NCI-H2029 treated with DMSO at 0.1 percent for 48 hours (cell line): ENCODE measurements around the gene CUX1.
"Not testable (repeated sequence)": the region's sequence is repeated elsewhere in the genome, so short reads cannot be mapped to it uniquely, and the experiment has no call there.

Source experiments
- DNase-seq: peaks from one replicate; lab custom pipeline; 2025; lab: John Stamatoyannopoulos, UW

The CUX1 gene

GRCh38 chr7:101869901-101870290 lies 52.5 kb downstream of the CUX1 start:
- no peak for DNase-seq

DNA sequence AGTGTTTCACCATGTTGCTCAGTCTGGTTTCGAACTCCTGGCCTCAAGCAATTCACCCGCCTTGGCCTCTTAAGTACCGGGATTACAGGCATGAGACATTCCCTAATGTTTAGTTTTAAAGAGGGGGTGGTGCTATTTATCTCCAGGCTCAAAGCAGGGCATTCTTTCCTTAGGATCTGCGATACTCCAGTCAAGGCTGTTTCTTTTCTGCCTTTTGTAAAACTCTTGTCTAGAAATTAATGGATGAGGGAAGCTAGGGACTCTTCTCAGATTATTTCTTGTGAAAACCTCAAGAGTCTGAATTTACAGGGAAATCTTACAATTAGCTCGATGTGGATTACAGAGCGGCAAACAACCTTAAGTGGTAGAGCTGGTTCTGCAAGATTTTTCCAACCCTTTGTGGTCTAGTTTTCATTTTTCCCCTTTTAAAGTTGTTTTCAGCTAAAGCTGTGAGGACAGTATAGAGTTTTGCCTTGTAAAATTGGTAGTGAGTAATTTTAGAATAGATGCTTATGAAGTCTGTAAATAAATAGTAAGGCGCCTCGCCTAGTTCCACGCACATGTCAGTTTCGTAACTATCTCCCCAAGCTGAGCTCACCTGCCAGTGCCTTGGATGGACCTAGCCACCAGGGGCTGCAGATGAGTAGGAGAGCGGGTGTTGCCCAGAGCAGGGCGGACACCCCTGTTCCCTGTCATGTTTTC lies 53.1 kb downstream of the CUX1 start:
- DNase-seq: peak; percentile 64

- no peak for DNase-seq
Measured at GRCh38 chr7:101871351-101871750, 53.9 kb downstream of the CUX1 start.

- no peak for DNase-seq
Measured at GRCh38 chr7:101874028-101874427, 56.6 kb downstream of the CUX1 start.

DNA sequence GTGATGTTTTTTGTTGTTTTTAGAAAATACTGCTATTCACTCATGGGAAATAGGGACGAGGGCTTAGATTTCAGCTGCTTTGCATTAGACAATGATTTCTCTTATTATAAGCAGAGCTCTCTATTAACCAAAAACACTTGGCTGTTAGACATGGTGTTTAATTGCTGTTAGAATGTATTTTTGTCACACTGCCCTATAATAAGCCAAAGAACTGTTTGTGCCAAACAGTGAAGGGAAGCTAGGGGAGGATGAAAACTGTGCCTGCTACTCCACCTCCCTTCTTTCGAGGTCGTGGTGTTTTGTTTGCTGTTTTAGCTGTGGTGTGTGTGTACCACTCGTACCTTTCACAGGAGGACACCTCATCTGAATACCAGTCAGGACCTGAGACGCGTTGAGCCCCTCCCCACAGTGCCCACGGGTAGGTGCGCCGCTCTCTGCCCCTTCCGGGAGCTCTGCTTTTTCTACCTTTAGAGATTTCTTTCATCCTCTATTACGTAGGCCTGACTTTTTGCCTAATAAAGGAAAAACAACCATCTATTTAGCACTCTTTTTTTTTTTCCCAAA lies 57.9 kb downstream of the CUX1 start:
- no peak for DNase-seq

GRCh38 chr7:101877882-101878591 lies 60.6 kb downstream of the CUX1 start:
- DNase-seq: no peak

DNA sequence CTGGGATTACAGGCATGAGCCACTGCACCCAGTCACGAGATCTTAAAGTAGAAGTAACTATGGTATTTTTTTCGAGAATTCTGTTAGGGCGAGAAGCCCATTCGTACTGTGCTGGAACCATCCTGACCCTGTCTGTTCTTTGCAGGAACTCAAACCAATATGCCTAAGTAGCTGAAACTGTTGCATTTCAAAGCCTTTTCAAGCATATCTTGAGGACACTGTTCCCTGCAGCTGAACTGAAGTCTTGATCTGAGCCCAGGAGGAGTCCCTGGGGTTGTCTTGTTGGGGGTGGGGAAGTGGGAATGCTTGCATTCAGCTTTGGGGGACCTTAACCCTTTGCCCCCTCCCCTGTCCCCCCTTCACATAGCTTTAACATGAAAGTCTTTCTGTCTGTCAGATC lies 61.5 kb downstream of the CUX1 start:
- no peak for DNase-seq

- no peak for DNase-seq
Measured at GRCh38 chr7:101879565-101879964, 62.1 kb downstream of the CUX1 start.

- no peak for DNase-seq
Measured at GRCh38 chr7:101880282-101881054, 63.0 kb downstream of the CUX1 start.

- no peak for DNase-seq
Measured at GRCh38 chr7:101882005-101882421, 64.6 kb downstream of the CUX1 start.

DNA sequence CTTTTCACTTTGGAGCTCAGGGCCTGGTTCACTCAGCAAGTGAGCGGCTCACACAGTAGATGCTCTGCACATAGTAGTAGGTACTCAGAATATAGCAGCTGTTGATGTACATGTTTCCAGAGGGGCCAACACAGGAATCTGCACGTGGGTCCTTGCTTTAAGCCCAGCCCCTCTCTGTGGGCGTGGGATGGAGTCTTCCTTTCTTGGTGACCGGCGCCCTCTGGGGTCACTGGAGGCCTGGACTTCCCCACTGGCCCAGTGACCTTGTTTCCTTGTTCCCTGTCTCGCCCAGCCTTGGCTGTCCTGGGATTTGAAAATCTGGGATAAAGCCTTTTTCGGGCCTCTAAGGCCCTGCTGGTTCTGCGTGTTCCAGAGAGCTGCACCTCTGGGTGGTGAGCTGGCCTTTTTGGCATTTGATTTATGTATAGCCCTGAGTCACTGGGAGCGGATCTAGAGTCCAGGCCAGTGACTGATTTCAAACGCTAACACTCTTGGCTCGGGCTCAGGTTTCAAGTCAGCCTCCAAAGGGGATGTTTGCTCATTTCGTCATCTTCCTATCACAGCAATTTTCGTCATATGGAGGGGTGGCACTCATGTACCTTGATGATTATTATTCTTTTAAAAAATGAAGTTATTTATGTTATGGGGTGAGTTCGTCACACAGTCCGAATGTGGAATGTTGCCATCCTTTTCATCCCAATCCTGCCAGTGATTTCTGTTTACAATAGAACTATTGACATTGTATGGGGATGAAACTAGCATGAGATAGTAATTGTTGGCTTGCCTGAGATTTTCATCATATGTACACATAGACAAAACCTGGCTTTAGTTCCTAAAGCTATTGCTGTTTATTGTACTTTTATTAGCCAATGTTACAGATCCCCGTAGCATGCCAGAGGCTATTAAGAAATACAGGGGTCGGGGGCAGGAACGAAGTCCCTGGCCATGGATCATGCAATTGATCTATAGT lies 65.5 kb downstream of the CUX1 start:
- DNase-seq: peak; percentile 91

GRCh38 chr7:101884671-101885596 lies 67.5 kb downstream of the CUX1 start:
- DNase-seq: no peak

DNA sequence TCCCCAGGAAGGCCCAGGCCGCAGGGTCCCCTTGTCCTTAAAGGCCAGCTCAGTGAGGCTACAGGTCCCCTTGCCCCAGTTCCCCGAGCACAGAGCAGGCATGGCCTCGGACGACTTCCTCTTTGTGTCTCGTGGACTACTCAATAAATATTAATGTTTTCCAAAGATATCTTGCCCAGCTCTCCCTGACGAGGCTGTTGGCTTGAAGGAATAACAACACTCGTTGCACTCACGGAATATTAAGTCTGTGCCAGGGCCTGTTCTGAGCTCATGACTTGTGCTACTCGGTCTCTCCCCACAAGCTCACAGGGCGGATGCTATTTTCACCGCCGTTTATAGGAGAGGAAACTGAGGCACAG lies 68.2 kb downstream of the CUX1 start:
- DNase-seq: no peak

DNA sequence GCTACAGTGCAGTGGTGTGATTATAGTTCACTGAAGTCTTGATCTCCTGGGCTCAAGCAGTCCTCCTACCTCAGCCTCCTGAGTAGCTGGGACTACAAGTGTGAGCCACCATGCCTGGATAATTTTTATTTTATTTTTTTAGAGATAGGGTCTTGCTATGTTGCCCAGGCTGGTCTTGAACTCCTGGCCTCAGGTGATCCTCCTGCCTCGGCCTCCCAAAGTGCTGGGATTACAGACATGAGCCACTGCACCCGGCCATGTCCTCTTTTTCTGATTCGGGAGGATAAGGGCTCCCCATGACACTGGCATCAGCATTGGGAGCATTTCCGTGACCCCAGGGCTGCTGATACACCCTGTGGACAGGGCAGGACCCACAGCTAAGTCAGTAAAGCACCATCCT lies 69.9 kb downstream of the CUX1 start:
- DNase-seq: not testable (repeated sequence)

DNA sequence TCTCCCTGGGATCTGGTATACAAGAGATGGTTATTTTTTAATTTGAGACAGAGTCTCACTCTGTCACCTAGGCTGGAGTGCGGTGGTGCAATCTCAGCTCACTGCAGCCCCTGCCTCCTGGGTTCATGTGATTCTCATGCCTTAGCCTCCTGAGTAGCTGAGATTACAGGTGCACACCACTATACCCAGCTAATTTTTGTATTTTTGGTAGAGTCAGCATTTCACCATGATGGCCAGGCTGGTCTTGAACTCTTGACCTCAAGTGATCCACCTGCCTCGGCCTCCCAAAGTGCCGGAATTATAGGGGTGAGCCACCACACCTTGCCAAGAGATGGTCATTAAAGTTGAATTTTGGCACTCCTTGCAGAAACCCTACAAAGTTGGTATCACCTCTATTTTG lies 71.1 kb downstream of the CUX1 start:
- DNase-seq: not testable (repeated sequence)

DNA sequence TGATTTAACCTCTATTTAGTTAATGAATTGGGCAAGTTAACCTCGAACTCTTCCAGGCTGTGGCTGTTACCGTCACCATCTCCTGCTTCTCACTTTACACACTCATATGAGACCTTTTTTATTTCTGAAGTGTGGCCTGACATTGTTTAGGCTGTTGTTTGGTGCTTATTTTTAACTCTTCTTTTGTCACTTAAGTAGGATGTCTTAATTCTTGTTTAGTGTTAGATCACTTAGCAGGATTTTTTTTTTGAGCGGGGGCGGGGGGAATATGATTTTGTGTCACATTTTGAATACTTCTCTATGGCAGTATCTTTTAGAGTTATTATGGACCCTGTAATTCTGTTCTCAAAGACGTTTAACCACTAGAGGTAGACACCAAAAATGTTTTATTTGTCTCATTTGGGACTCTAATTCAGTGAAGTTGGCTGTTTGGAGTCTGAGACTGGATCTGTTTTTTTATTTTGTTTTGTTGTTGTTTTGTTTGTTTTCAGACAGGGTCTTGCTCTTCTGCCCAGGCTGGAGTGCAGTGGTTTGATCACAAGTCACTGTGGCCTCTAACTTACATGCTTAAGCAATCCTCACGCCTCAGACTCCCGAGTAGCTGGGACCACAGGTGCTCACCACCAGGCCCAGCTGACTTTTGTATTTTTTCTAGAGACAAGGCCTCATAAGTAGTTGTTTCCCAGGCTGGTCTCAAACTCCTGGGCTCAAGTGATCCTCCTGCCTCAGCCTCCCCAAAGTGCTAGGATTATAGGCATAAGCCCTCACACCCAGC lies 73.5 kb downstream of the CUX1 start:
- DNase-seq: no peak

- DNase-seq: no peak
Measured at GRCh38 chr7:101891936-101892640, 74.7 kb downstream of the CUX1 start.

GRCh38 chr7:101893341-101894082 lies 76.1 kb downstream of the CUX1 start:
- DNase-seq: no peak
